A549 (cell line): ENCODE results near the gene PIKFYVE.

ENCODE experiments used
- HEYL ChIP-seq: fragments of 250-450 bp; sonication (Bioruptor Pico); IDR thresholded peaks from 2 replicates; pipeline ENCODE4 v1.8.0; 2021; ENCODE audit warnings: mild to moderate bottlenecking, moderate library complexity
- POLR2A ChIP-seq: IDR thresholded peaks from 2 replicates; pipeline ENCODE4 v1.6.1; 2012; ENCODE audit warnings: mild to moderate bottlenecking, low read length
- TF ChIP-seq, protein P1 (sequence below): fragments of >200 bp; sonication (Bioruptor Twin); formaldehyde crosslinking; IDR thresholded peaks from 3 replicates; pipeline ENCODE4 v1.5.1; 2016
- TF ChIP-seq, protein P2 (sequence below): fragments of >200 bp; sonication (Bioruptor Twin); formaldehyde crosslinking; IDR thresholded peaks from 2 replicates; pipeline ENCODE4 v1.6.1; 2016
- TF ChIP-seq, protein P3 (sequence below): fragments of 150-350 bp; IDR thresholded peaks from 2 replicates; pipeline ENCODE4 v1.6.1; 2014; ENCODE audit warnings: low read depth, mild to moderate bottlenecking, low read length
- TF ChIP-seq, protein P4 (sequence below): fragments of 200-600 bp; sonication (generic); IDR thresholded peaks from 2 replicates; pipeline ENCODE4 v1.6.1; 2016; ENCODE audit warnings: antibody characterized with exemption, mild to moderate bottlenecking, moderate library complexity

DNA sequence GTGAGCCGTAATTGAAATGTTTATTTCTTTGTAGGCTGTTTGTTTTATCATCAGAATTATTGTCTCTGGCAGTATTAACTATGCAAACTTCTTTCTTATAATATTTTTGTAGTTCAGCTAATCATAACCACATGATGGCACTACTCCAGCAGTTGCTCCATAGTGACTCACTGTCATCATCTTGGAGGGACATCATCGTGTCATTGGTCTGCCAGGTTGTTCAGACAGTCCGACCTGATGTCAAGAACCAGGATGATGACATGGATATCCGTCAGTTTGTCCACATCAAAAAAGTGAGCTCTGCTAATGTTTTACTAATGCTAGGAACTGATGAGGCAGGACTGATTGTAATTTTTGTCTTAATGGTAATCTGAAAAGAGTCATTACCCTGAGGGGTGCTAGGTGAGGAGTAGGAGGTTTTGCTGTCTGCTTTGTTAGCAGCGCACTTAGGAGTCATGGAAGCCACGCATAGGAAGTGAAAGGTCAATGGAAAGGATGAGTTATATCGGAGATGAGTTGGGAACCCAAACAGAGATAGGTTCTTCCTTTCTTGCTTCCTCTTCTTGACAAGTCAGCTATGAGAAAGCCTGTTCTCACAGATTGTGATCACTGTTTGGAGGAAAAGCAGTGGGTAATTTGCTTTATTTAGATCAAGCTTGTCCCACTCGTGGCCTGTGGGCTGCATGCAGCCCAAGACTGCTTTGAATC is 49.2 kb downstream of the PIKFYVE start:
- TF ChIP-seq POLR2A = no peak
- TF ChIP-seq, protein P1, sequence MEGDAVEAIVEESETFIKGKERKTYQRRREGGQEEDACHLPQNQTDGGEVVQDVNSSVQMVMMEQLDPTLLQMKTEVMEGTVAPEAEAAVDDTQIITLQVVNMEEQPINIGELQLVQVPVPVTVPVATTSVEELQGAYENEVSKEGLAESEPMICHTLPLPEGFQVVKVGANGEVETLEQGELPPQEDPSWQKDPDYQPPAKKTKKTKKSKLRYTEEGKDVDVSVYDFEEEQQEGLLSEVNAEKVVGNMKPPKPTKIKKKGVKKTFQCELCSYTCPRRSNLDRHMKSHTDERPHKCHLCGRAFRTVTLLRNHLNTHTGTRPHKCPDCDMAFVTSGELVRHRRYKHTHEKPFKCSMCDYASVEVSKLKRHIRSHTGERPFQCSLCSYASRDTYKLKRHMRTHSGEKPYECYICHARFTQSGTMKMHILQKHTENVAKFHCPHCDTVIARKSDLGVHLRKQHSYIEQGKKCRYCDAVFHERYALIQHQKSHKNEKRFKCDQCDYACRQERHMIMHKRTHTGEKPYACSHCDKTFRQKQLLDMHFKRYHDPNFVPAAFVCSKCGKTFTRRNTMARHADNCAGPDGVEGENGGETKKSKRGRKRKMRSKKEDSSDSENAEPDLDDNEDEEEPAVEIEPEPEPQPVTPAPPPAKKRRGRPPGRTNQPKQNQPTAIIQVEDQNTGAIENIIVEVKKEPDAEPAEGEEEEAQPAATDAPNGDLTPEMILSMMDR = no peak
- no peak for TF ChIP-seq HEYL
- TF ChIP-seq, protein P2, sequence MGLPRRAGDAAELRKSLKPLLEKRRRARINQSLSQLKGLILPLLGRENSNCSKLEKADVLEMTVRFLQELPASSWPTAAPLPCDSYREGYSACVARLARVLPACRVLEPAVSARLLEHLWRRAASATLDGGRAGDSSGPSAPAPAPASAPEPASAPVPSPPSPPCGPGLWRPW = no peak
- TF ChIP-seq, protein P3, sequence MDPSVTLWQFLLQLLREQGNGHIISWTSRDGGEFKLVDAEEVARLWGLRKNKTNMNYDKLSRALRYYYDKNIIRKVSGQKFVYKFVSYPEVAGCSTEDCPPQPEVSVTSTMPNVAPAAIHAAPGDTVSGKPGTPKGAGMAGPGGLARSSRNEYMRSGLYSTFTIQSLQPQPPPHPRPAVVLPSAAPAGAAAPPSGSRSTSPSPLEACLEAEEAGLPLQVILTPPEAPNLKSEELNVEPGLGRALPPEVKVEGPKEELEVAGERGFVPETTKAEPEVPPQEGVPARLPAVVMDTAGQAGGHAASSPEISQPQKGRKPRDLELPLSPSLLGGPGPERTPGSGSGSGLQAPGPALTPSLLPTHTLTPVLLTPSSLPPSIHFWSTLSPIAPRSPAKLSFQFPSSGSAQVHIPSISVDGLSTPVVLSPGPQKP = no peak
- TF ChIP-seq, protein P4, sequence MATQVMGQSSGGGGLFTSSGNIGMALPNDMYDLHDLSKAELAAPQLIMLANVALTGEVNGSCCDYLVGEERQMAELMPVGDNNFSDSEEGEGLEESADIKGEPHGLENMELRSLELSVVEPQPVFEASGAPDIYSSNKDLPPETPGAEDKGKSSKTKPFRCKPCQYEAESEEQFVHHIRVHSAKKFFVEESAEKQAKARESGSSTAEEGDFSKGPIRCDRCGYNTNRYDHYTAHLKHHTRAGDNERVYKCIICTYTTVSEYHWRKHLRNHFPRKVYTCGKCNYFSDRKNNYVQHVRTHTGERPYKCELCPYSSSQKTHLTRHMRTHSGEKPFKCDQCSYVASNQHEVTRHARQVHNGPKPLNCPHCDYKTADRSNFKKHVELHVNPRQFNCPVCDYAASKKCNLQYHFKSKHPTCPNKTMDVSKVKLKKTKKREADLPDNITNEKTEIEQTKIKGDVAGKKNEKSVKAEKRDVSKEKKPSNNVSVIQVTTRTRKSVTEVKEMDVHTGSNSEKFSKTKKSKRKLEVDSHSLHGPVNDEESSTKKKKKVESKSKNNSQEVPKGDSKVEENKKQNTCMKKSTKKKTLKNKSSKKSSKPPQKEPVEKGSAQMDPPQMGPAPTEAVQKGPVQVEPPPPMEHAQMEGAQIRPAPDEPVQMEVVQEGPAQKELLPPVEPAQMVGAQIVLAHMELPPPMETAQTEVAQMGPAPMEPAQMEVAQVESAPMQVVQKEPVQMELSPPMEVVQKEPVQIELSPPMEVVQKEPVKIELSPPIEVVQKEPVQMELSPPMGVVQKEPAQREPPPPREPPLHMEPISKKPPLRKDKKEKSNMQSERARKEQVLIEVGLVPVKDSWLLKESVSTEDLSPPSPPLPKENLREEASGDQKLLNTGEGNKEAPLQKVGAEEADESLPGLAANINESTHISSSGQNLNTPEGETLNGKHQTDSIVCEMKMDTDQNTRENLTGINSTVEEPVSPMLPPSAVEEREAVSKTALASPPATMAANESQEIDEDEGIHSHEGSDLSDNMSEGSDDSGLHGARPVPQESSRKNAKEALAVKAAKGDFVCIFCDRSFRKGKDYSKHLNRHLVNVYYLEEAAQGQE = no peak
